Gastrocnemius medialis (tissue), 4 donors: ENCODE results near the gene CASQ2. TPM values are rescaled to one million over a fixed set of nuclear protein-coding genes. Genes with fewer than 3 reads are reported as not detected.

ENCODE experiments used
- ATAC-seq, 2 donors: fragments of 150-250 bp; one replicate each; pipeline ENCODE4 v1.9.1; 2016
- DNase-seq, 2 donors: peaks; one replicate each; pipeline ENCODE4 v3.0.0-alpha.2; 2019
- H3K27ac ChIP-seq, 4 donors: fragments of 200-600 bp; sonication (generic); 1 replicate in 1 of 4; 2 replicates in 3 of 4; pipeline ENCODE4 v1.5.1; 2016 to 2018; ENCODE audit warnings: mild to moderate bottlenecking in 2 of 4, moderate library complexity in 1 of 4
- H3K27me3 ChIP-seq, 3 donors: fragments of 200-600 bp; sonication (generic) in 2 of 3; 1 replicate in 1 of 3; 2 replicates in 2 of 3; pipeline versions ENCODE4 v1.5.1 to v1.6.0; 2016 to 2019; ENCODE audit warnings: mild to moderate bottlenecking in 1 of 3, moderate library complexity in 1 of 3
- H3K36me3 ChIP-seq, 2 donors: fragments of 200-600 bp; sonication (generic) in 1 of 2; one replicate each; pipeline ENCODE4 v1.5.1; 2017 to 2018
- H3K4me1 ChIP-seq, 2 donors: fragments of 200-600 bp; sonication (generic) in 1 of 2; one replicate each; pipeline ENCODE4 v1.5.1; 2016 to 2017; ENCODE audit warnings: mild to moderate bottlenecking in 2 of 2
- H3K4me3 ChIP-seq, 4 donors: fragments of 200-600 bp; sonication (generic) in 3 of 4; 1 replicate in 1 of 4; 2 replicates in 3 of 4; pipeline ENCODE4 v1.5.1; 2016 to 2019; ENCODE audit warnings: mild to moderate bottlenecking in 2 of 4
- H3K9me3 ChIP-seq, 3 donors: fragments of 200-600 bp; sonication (generic) in 2 of 3; 1 replicate in 1 of 3; 2 replicates in 2 of 3; pipeline ENCODE4 v1.5.1; 2016 to 2019
- POLR2A ChIP-seq, 2 donors: fragments of 450-650 bp; IDR thresholded peaks; one replicate each; pipeline ENCODE4 v1.6.1; 2017; ENCODE audit warnings: antibody characterized with exemption in 2 of 2, mild to moderate bottlenecking in 2 of 2, moderate library complexity in 2 of 2
- in situ Hi-C, 4 donors: fragments of 200-750 bp; cut with MboI; loops; one replicate each; pipeline versions ENCODE4 v1.15.0 to v1.8.0; 2017; ENCODE audit warnings: low sequenced_read_pairs in 4 of 4
- intact Hi-C: fragments of 100-400 bp; cut with DNase I; formaldehyde crosslinking; loops from one replicate; pipeline ENCODE4 v1.15.1; 2023; ENCODE audit warnings: low total_unique reads
- total RNA-seq, 4 donors: library from RNA; depleted of rRNA; stranded (reverse); fragments of >200 nt; gene quantifications; one replicate each; pipeline versions ENCODE4 v1.1.0 to v1.2.3, GENCODE V29; 2016
- TF ChIP-seq, protein P1 (sequence below), 5 experiments: fragments of 450-650 bp in 3 of 5; fragments of 200-600 bp in 2 of 5; sonication (generic) in 2 of 5; IDR thresholded peaks in 4 of 5; conservative IDR thresholded peaks in 1 of 5; 1 replicate in 4 of 5; 2 replicates in 1 of 5; pipeline ENCODE4 v1.5.1; 2016 to 2019; ENCODE audit warnings: antibody characterized with exemption in 5 of 5, mild to moderate bottlenecking in 3 of 5, moderate library complexity in 3 of 5

The CASQ2 gene
- total RNA-seq, 4 donors from 2014 or later: 16.5 to 207 (median 83.2) TPM

DNA sequence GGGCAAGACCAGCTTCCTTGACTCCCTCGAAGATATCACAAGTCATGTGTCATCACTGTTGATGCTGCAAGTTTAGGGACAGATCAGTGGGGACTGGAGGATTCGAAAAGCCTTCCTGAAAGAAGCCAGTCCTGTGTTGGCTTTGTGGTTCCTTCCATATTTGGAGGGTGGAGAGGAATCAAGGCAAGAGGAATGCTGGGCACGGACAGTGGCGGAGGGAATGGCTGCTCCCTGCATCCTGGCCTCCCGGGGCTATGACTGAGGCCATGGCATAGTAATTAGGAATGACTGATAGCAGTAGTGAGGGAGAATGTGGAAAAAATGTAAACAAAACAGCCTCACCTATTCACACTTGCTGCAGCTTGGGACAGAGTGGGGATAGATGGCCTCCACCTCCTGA is 90.4 kb downstream of the CASQ2 start:
- Histone ChIP-seq H3K27ac (no peak overlapping the region), H3K4me3 (no peak overlapping the region), H3K4me1 (peaks cover 22 to 29% of the 10 kb centered on the region in 2 donors), H3K9me3 (no peaks in the 10 kb centered on the region), H3K36me3 (no peaks in the 10 kb centered on the region), H3K27me3 (no peaks in the 10 kb centered on the region)
- intact Hi-C loops: no loop called here
- no peak for ATAC-seq
- DNase-seq: no peak
- in situ Hi-C loops: no loop called here
- TF ChIP-seq POLR2A (IDR thresholded peaks at IDR 0.05): no peak

DNA sequence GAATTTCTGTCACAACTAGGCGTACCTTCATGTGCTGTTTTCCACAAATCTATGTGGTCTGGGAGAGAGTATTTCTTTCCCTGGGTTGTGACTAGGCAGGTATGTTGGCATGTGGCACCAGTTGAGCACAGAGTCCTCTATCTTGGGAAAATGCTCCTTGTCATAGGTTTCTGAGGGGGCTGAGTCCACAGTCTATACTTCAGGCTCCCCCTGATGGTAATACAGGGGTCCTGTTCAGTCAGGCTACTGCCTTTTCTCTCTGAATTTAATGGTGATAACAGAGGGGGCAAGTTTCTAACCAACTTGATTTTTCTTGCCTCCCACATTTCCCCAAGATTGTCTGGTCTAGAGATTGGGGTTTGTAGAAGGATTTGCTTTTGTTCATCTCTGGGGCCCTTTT is 90.9 kb downstream of the CASQ2 start:
- intact Hi-C loops (no loop called here), in situ Hi-C loops (no loop called here)
- Histone ChIP-seq H3K4me1 (peaks cover 22 to 24% of the 10 kb centered on the region in 2 donors), H3K27ac (no peak overlapping the region), H3K4me3 (no peak overlapping the region), H3K36me3 (no peaks in the 10 kb centered on the region), H3K27me3 (no peaks in the 10 kb centered on the region), H3K9me3 (no peaks in the 10 kb centered on the region)
- ATAC-seq (no peak), DNase-seq (no peak)
- TF ChIP-seq, protein P1, sequence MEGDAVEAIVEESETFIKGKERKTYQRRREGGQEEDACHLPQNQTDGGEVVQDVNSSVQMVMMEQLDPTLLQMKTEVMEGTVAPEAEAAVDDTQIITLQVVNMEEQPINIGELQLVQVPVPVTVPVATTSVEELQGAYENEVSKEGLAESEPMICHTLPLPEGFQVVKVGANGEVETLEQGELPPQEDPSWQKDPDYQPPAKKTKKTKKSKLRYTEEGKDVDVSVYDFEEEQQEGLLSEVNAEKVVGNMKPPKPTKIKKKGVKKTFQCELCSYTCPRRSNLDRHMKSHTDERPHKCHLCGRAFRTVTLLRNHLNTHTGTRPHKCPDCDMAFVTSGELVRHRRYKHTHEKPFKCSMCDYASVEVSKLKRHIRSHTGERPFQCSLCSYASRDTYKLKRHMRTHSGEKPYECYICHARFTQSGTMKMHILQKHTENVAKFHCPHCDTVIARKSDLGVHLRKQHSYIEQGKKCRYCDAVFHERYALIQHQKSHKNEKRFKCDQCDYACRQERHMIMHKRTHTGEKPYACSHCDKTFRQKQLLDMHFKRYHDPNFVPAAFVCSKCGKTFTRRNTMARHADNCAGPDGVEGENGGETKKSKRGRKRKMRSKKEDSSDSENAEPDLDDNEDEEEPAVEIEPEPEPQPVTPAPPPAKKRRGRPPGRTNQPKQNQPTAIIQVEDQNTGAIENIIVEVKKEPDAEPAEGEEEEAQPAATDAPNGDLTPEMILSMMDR (IDR thresholded peaks at IDR 0.05 in 4 of 5, conservative IDR thresholded peaks at IDR 0.05 in 1 of 5): no peak
- TF ChIP-seq POLR2A (IDR thresholded peaks at IDR 0.05): no peak

- H3K36me3 ChIP-seq: no peaks in the 10 kb centered on the region
- in situ Hi-C loops: no loop called here
- no peak for ATAC-seq
- no peaks in the 10 kb centered on the region for H3K9me3 ChIP-seq
- H3K4me3 ChIP-seq: no peak overlapping the region
- H3K4me1 ChIP-seq: peaks cover 20 to 22% of the 10 kb centered on the region in 2 donors
- DNase-seq: no peak
- H3K27ac ChIP-seq: no peak overlapping the region
- H3K27me3 ChIP-seq: no peaks in the 10 kb centered on the region
- intact Hi-C loops: no loop called here
- TF ChIP-seq, protein P1 (IDR thresholded peaks at IDR 0.05 in 4 of 5, conservative IDR thresholded peaks at IDR 0.05 in 1 of 5): no peak
- no peak for TF ChIP-seq POLR2A (IDR thresholded peaks at IDR 0.05)
These were observed 91.3 kb downstream of the CASQ2 start for GRCh38 chr1:115677182-115677555.

DNA sequence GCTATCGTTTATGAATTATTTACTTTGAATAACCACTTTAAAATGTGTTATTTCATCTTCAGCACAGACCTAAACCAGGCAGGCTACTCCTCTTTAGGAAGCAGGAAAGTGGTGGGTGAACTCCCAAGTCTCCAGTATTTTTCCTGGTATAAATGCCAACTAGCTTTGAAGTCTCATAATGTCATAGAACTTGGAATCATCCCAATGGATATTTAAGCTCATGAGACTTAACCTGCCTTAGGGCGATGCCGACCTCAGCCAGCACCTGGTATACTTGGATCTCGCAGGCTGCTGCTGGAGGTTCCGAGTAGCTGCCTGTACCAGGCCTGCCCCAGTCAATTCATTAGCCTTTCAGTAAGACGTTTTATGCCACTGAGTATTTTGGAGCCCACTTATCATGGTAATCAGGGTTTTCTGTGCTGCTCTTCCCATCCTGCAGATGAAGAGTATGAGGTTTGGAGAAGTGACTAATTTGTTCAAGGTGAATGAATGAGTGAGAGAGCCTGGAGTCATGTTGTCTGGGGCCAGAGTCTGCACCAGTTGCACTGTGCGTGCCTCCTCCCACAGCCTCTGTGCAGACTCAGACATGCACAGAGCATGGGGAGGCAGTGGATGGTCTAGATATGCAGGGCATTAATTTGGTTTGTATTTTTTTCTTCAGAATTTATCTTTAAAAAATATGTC is 91.9 kb downstream of the CASQ2 start:
- H3K27ac ChIP-seq: no peak overlapping the region
- no peak for DNase-seq
- H3K9me3 ChIP-seq: no peaks in the 10 kb centered on the region
- H3K4me1 ChIP-seq: peaks cover 17 to 22% of the 10 kb centered on the region in 2 donors
- in situ Hi-C loops (no loop called here), intact Hi-C loops (no loop called here)
- H3K36me3 ChIP-seq: no peaks in the 10 kb centered on the region
- H3K4me3 ChIP-seq: no peak overlapping the region
- TF ChIP-seq POLR2A (IDR thresholded peaks at IDR 0.05): no peak
- TF ChIP-seq, protein P1 (IDR thresholded peaks at IDR 0.05 in 4 of 5, conservative IDR thresholded peaks at IDR 0.05 in 1 of 5): no peak
- no peaks in the 10 kb centered on the region for H3K27me3 ChIP-seq
- no peak for ATAC-seq

DNA sequence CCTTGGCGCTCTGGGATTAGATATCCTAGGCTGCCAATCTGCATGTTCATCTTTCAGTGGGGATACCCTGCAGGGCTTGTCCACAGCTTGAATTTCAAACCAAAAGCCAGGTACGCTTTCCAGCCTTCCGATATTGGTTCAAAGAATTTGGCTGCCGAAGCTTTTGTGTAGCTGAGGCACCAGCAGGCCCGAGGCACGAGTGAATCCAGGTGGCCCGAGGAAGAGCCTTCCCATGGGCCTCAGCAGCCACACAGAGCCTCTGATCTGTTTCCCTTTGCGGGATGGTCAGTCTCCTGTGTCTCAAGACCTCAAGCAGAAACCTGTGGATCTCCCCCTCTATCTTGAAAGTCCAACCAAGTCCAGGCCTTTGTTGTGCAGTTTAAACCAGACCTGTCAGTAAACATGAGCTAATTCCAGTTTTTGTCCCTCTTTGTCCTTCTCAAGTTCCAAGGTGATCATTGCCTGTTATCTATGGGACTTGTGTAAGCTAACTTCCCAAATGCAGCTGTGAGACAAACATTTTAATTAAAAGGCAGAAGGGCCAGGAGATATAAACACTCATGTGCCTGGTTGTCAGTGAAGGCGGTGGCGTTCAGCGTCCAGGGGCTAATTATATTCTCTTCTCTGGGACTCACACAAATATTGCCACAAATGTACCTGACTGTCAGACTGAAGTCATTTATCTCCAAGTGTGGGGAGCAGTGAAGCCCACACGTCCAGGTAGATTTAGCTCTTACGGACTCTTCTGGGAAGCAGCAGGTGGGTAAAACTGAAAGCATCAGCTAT is 96.1 kb downstream of the CASQ2 start:
- peaks cover 0 to 14% of the 10 kb centered on the region in 2 donors for H3K4me1 ChIP-seq
- no peaks in the 10 kb centered on the region for H3K9me3 ChIP-seq
- H3K27me3 ChIP-seq: no peaks in the 10 kb centered on the region
- ATAC-seq: no peak
- intact Hi-C loops: no loop called here
- no peak for DNase-seq
- no peak overlapping the region for H3K27ac ChIP-seq
- TF ChIP-seq, protein P1 (IDR thresholded peaks at IDR 0.05 in 4 of 5, conservative IDR thresholded peaks at IDR 0.05 in 1 of 5): no peak
- TF ChIP-seq POLR2A (IDR thresholded peaks at IDR 0.05): no peak
- no peak overlapping the region for H3K4me3 ChIP-seq
- in situ Hi-C loops: no loop called here
- no peaks in the 10 kb centered on the region for H3K36me3 ChIP-seq
